Trophoblast cell (in vitro differentiated cells and primary cell): Measurements from ENCODE around the gene DDTL.
"Not testable (repeated sequence)": the region's sequence is repeated elsewhere in the genome, so short reads cannot be mapped to it uniquely, and the experiment has no call there.

Source experiments
- DNase-seq, 2 donors: peaks; one replicate each; pipeline ENCODE4 v3.0.0-alpha.2; 2016
- H2AFZ ChIP-seq: 2 replicates; pipeline ENCODE4 v1.6.1; 2013; ENCODE audit warnings: low read length, moderate library complexity, mild to moderate bottlenecking; ENCODE audit not compliant: insufficient read depth, poor library complexity
- H2AK5ac ChIP-seq: 2 replicates; pipeline ENCODE4 v1.6.1; 2013; ENCODE audit warnings: mild to moderate bottlenecking, low read length
- H2BK120ac ChIP-seq: 2 replicates; pipeline ENCODE4 v1.6.1; 2013; ENCODE audit warnings: low read length, mild to moderate bottlenecking, moderate library complexity; ENCODE audit not compliant: insufficient read depth, poor library complexity
- H2BK12ac ChIP-seq: 2 replicates; pipeline ENCODE4 v1.6.1; 2013; ENCODE audit warnings: mild to moderate bottlenecking, low read length, moderate library complexity
- H2BK5ac ChIP-seq: 2 replicates; pipeline ENCODE4 v1.6.1; 2013; ENCODE audit warnings: low read length, low read depth, moderate library complexity, mild to moderate bottlenecking; ENCODE audit not compliant: poor library complexity
- H3K14ac ChIP-seq: 2 replicates; pipeline ENCODE4 v1.6.1; 2013; ENCODE audit warnings: mild to moderate bottlenecking, low read length
- H3K18ac ChIP-seq: 2 replicates; pipeline ENCODE4 v1.6.1; 2013; ENCODE audit warnings: mild to moderate bottlenecking, low read length
- H3K23ac ChIP-seq: 2 replicates; pipeline ENCODE4 v1.6.1; 2013; ENCODE audit warnings: low read length
- H3K27ac ChIP-seq: 2 replicates; pipeline ENCODE4 v1.5.1; 2013; ENCODE audit warnings: low read depth, mild to moderate bottlenecking, inconsistent platforms, low read length, moderate library complexity
- H3K27me3 ChIP-seq: 2 replicates; pipeline ENCODE4 v1.6.1; 2013; ENCODE audit warnings: inconsistent platforms, mild to moderate bottlenecking, low read length, moderate library complexity; ENCODE audit not compliant: insufficient read depth
- H3K36me3 ChIP-seq, 2 experiments: 1 replicate in 1 of 2; 2 replicates in 1 of 2; pipeline ENCODE4 v1.6.1; 2013; ENCODE audit warnings: low read length in 2 of 2, mild to moderate bottlenecking in 2 of 2, moderate library complexity in 1 of 2; ENCODE audit not compliant: insufficient read depth in 2 of 2, control insufficient read depth in 1 of 2
- H3K4ac ChIP-seq: 2 replicates; pipeline ENCODE4 v1.6.1; 2013; ENCODE audit warnings: low read depth, mild to moderate bottlenecking, low read length, moderate library complexity
- H3K4me1 ChIP-seq, 2 experiments: 1 replicate in 1 of 2; 2 replicates in 1 of 2; pipeline ENCODE4 v1.6.1; 2013; ENCODE audit warnings: low read length in 2 of 2, mild to moderate bottlenecking in 2 of 2, moderate library complexity in 1 of 2; ENCODE audit not compliant: insufficient read depth in 2 of 2, control insufficient read depth in 1 of 2
- H3K4me2 ChIP-seq: 2 replicates; pipeline ENCODE4 v1.6.1; 2013; ENCODE audit warnings: inconsistent platforms, mild to moderate bottlenecking, low read length, moderate library complexity
- H3K4me3 ChIP-seq: 2 replicates; pipeline ENCODE4 v1.5.1; 2013; ENCODE audit warnings: mild to moderate bottlenecking, low read depth, low read length, inconsistent platforms
- H3K79me1 ChIP-seq: one replicate; pipeline ENCODE4 v1.6.1; 2013; ENCODE audit warnings: low read length
- H3K79me2 ChIP-seq: 2 replicates; pipeline ENCODE4 v1.6.1; 2013; ENCODE audit warnings: low read length, mild to moderate bottlenecking; ENCODE audit not compliant: control insufficient read depth, insufficient read depth, poor library complexity
- H3K9ac ChIP-seq: 2 replicates; pipeline ENCODE4 v1.6.1; 2013; ENCODE audit warnings: mild to moderate bottlenecking, low read length
- H3K9me3 ChIP-seq: 2 replicates; pipeline ENCODE4 v1.6.1; 2013; ENCODE audit warnings: low read depth, mild to moderate bottlenecking, control low read depth, inconsistent platforms, low read length; ENCODE audit not compliant: insufficient read depth
- H4K12ac ChIP-seq: 2 replicates; pipeline ENCODE4 v1.6.1; 2013; ENCODE audit warnings: low read depth, mild to moderate bottlenecking, low read length, moderate library complexity
- H4K8ac ChIP-seq: 2 replicates; pipeline ENCODE4 v1.6.1; 2013; ENCODE audit warnings: low read depth, mild to moderate bottlenecking, low read length, moderate library complexity
- H4K91ac ChIP-seq: one replicate; pipeline ENCODE4 v1.6.1; 2013; ENCODE audit warnings: low read depth, mild to moderate bottlenecking, low read length, moderate library complexity
- WGBS: extraction: QIAGEN DNeasy Blood & Tissue Kit; methylation state at CpG from one replicate; pipeline ENCODE4 v1.1.7; 2013; ENCODE audit warnings: missing lambda C conversion rate; ENCODE audit not compliant: insufficient read length, insufficient coverage; ENCODE audit errors: extremely low coverage; 5-methylcytosine and 5-hydroxymethylcytosine counted together

The DDTL gene

GRCh38 chr22:23940166-23940565, 26.5 kb upstream of the DDTL start:
- not testable (repeated sequence) for H2BK120ac ChIP-seq, H2BK5ac ChIP-seq, H3K4me3 ChIP-seq, H3K79me1 ChIP-seq, H4K12ac ChIP-seq, DNase-seq, H2AFZ ChIP-seq, H3K18ac ChIP-seq, H4K8ac ChIP-seq, H4K91ac ChIP-seq, H3K27me3 ChIP-seq, H3K27ac ChIP-seq, H2AK5ac ChIP-seq, H3K4ac ChIP-seq, H3K9me3 ChIP-seq, H3K79me2 ChIP-seq, H2BK12ac ChIP-seq, H3K36me3 ChIP-seq, H3K23ac ChIP-seq, H3K4me2 ChIP-seq, H3K14ac ChIP-seq, H3K9ac ChIP-seq, H3K4me1 ChIP-seq
- no CpG with 5 or more reads among the region's 14 CpGs for WGBS

- not testable (repeated sequence) for H2BK12ac ChIP-seq, H3K9me3 ChIP-seq, H3K4me1 ChIP-seq, H3K79me1 ChIP-seq, H3K4me2 ChIP-seq, H4K91ac ChIP-seq, H3K27me3 ChIP-seq, H4K8ac ChIP-seq, H2BK120ac ChIP-seq, H3K23ac ChIP-seq, H3K27ac ChIP-seq, H4K12ac ChIP-seq, DNase-seq, H3K9ac ChIP-seq, H3K14ac ChIP-seq, H2BK5ac ChIP-seq, H3K18ac ChIP-seq, H2AK5ac ChIP-seq, H3K79me2 ChIP-seq, H3K4ac ChIP-seq, H3K36me3 ChIP-seq, H2AFZ ChIP-seq, H3K4me3 ChIP-seq
- no CpG with 5 or more reads among the region's 3 CpGs for WGBS
Measured at GRCh38 chr22:23947391-23947790, 19.3 kb upstream of the DDTL start.

DNA sequence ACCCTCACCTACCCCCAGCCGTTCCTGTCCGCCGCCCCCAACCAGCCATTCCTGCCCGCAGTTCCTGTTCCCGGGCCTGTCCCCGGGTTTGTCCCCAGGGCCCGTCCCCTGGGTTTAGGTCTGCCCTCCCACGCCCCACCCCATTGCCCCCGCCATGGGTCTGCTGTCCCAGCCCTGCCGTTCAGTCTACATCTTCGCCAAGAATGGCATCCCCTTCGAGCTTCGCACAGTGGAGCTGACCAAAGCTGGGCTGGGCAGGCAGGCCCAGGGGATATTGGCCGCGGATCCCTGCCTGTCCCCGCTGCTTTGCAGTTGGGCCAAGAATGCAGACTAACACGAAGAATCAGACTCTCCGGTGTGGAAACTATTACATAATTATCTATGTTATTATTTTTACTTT, 16.9 kb upstream of the DDTL start:
- not testable (repeated sequence) for H3K9ac ChIP-seq, H2BK12ac ChIP-seq, H3K79me1 ChIP-seq, H4K91ac ChIP-seq, H3K27me3 ChIP-seq, H3K9me3 ChIP-seq, H3K18ac ChIP-seq, H3K4ac ChIP-seq, H2BK120ac ChIP-seq, H3K14ac ChIP-seq, H2AK5ac ChIP-seq, H3K79me2 ChIP-seq, H3K4me2 ChIP-seq, H2BK5ac ChIP-seq, H3K23ac ChIP-seq, H2AFZ ChIP-seq, H3K36me3 ChIP-seq, H4K8ac ChIP-seq, H3K4me3 ChIP-seq, H3K4me1 ChIP-seq, DNase-seq, H3K27ac ChIP-seq, H4K12ac ChIP-seq
- WGBS = no CpG with 5 or more reads among the region's 18 CpGs

DNA sequence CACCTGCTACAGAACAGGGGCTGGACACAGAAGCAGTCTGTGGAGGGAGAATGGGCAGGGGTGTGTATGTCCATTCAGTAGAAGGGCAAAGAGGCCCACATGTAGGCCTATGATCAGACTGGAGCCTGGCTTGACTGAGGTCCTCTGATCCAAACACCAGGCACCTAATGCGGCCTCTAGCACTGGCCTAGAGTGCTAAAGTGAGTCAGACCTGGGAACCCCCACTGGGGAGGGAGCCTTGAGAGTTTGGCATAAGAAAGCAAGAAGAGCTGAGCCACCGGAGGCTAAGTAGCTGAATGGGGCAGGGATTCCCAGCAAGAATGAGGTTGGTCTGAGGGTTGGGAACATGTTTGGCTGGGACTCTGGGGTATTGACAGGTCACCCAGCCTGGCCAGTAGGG, 15.3 kb upstream of the DDTL start:
- not testable (repeated sequence) for H3K27me3 ChIP-seq, H2BK5ac ChIP-seq, H3K27ac ChIP-seq, H3K4me1 ChIP-seq, H3K4ac ChIP-seq, H4K91ac ChIP-seq, DNase-seq, H3K23ac ChIP-seq, H4K8ac ChIP-seq, H3K9me3 ChIP-seq, H2AFZ ChIP-seq, H3K79me1 ChIP-seq, H3K14ac ChIP-seq, H3K4me3 ChIP-seq, H3K4me2 ChIP-seq, H3K18ac ChIP-seq, H3K9ac ChIP-seq, H2BK12ac ChIP-seq, H2BK120ac ChIP-seq, H2AK5ac ChIP-seq, H4K12ac ChIP-seq, H3K36me3 ChIP-seq, H3K79me2 ChIP-seq
- WGBS = no CpG with 5 or more reads among the region's 2 CpGs
